Measurements from ENCODE around the gene LAMP1. TPM values are rescaled to one million over a fixed set of nuclear protein-coding genes. Genes with fewer than 3 reads are reported as not detected.
"Not testable (repeated sequence)": the region's sequence is repeated elsewhere in the genome, so short reads cannot be mapped to it uniquely, and the experiment has no call there.

Gene LAMP1
- total RNA-seq, 1 donor from 2014 or later, result 174 TPM

DNA sequence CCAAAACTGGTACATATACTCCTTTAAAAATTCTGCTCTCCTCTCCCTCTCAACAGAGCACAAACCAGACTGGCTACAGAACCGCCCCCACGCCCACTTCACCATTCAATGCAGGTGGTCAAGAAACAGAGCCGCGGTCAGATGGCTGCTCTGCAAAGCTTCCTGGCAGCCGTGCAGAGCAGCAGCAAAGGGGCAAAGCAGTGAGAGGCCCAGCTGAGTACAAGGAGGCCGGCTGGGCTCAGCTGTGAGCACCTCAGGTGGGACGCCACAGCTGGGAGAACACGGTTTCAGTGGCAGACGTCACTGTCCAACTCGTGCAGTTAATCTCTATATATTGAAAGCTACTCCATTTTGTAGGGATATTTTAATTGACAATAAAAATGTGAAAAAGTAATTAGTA is 58.6 kb downstream of the LAMP1 start:
- DNase-seq (ENCODE audit: low read depth in 2 of 2), result no peak

DNA sequence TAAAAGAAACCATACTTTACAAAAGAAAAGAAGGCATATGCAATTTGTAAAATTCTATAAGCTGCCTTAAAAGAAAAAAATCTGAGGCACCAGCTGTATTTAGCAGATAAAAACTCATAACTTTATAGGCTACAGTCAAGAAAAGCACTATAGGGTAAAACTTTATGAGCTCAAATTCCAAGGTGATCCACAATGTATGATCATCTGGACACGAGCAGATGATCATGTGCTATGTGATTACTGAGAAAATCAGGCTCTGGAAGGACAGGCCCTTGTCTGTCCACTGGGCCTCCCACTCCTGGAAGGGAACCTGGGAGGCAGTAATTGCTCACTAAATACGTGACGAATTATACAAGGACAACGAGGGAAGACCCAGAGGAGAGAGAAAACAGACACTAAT is 59.6 kb downstream of the LAMP1 start:
- DNase-seq (ENCODE audit: low read depth in 2 of 2), result no peak

DNA sequence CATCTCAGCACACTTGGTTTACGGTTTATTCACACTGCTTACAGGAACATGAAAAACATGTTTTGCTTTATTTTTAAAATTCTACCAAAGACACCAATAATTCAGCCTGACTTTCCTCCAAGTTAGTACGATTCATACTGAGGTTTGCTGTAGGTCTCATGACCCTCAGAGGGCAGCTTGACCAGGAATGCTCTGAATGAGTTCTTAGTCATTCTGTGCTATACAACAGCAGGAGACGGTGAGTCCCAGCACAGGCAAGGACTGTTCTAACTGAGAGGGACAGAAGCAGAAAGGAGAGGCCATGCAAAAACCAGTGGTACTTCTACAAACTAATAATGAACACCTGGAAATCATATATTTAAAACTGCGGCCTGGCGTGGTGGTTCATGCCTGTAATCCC is 60.5 kb downstream of the LAMP1 start:
- DNase-seq (ENCODE audit: low read depth in 2 of 2), result no peak

DNA sequence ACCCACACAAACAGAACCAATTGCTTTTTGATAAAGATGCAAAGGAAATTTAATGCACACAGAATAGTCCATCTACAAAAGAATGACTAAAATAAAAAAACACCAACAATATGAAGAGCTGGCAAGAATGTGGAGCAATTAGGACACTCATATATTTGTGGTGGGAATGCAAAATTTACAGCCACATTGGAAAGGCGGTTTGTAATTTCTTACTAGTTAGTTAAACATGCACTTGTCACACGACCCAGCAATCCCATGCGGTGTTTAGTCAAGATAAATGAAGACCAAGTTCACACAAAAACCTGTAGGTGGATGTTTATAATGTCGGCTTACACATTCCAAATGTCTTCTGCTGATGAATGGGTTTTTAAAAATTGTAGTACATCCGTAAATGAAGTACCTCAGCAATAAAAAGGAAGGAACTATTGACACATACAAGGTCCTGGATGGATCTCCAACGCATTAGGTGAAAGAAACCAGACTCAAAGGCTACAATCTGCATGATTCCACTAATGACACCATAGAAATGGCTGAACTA is 61.7 kb downstream of the LAMP1 start:
- DNase-seq (ENCODE audit: low read depth in 2 of 2), result no peak

DNA sequence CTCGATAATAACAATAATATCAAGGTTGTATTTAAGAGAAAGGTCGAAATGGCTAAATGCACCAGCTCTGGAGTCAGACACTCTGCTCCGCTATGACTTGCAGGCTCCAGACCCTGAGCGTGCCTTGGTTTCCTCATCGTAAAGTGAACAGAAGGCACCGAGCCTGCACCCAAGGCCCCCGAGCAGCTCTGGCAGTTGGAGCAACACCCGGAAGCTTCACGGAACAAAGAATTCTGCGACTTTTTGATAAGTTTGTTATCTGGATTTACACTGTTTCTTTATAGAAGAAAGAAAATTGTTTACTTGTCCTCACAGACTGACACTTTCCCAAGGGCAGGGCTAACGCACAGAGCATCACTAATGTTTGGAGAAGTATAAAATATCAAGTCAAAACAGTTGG is 62.5 kb downstream of the LAMP1 start:
- no peak for DNase-seq (ENCODE audit: low read depth in 2 of 2)

DNA sequence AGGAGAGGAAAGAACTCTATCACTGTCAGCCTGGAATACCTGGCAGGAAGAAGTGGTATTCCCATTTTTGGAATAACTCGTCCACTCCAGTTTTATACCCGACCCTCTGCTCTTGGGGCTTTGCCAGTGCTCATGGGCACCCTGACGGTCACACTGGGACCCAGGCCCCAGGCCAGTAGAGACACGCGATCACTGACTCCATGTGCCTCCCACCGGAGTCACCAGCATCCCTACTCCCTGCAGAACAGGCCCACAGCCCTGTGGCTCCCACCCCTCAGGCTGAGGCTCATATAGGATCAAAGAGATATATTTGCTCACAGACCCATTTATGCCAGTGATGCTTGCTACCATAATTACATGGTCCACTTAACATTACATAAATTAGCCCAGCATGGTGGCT is 63.4 kb downstream of the LAMP1 start:
- no peak for DNase-seq (ENCODE audit: low read depth in 2 of 2)

DNA sequence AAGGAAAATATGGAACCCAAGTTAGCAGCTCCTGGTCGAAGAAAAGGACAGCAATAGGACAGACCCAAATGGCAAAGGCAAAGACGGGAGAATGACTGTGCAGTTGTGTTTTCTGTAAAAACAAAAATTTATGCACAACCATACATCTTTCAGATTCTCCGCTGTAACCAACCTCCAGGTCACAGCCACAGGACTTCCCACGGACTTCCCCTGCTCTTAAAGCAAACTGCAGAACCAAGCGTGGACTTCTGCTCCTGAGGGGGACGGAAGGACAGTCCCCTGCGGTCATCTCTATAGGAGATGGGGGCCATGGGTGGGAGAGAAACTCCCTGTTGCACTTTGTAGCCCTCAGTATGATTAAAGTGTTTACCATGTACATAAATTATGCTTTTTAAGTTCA is 64.4 kb downstream of the LAMP1 start:
- no peak for DNase-seq (ENCODE audit: low read depth in 2 of 2)

DNA sequence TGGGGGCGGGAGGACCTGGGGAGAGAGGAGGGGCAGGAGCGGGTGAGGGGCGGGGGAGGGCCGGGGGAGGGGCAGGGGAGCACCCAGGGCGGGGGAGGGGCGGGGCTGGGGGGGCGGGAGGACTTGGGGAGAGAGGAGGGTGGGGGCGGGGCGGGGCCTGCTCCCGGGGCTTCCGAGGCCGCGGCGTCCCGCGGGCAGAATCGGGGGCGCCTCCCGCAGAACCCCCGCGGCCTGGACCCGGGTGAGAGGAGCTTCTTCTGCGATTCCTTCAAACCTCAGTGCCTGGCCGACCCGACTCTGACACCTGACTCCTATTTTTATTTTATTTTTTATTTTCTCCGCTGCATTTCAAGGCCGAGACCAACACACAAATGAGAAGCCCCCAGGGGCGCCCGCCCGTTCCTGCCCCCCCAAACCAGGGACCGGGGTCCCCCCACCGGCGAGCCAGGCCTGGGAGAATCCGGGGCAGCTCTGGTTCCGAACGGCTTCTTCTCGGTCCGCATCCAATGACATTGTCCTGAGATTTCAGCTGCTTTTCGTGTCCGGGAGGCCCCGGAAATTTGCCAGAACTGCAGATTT is 67.4 kb downstream of the LAMP1 start:
- no peak for DNase-seq (ENCODE audit: low read depth in 2 of 2)

DNA sequence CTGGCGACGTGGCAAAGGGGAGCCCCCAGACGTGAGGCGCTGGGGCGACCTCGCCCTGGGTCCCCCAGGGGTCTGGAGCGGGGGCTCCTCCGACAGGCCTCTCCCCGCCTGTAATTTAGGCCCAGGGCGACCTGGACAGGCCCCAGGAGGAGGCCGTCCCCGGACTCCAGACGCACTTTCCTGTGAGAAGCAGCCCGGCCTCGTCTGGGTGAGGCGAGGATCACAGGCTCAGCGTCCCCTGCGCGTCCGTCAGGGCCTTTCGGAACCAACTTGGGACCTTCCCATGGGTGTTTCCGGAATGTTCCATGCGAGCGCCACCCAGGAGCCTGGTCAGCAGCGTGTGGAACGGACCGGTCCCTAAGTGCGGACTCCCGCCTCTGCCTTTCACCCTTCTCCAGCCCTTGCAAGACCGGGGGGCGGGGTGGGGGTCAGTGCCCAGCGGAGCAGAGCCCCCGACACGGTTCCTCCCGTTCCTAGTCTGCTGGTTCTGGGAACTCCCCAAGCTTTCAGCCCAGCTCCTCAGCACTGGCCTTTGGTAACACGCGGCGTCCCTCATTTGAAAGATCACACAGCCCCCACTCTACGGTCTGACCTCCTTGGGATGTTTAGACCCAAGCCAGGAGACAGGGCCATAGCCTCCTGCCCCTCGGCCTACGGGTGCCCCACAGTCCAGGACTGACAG is 68.0 kb downstream of the LAMP1 start:
- DNase-seq (ENCODE audit: low read depth in 2 of 2), result no peak

DNA sequence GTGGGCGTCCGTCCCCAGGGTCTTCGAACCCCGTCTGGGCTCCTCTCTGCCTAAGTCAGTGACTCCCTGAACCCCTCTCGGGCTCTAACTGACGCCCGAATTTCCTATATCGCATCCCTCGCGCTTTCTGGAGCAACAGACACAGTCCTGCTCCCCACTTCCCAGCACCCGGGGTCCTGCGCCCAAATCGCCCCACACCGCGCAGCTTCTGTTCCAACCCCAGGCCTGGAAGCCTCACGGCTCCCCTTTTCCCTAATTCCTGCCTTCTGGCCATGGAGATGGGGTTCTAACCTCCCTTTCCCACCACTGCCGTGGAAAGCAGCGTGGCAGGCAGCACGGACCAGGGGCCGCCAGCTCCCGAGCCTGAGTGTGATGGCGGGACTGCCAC is 68.5 kb downstream of the LAMP1 start:
- no peak for DNase-seq (ENCODE audit: low read depth in 2 of 2)

DNA sequence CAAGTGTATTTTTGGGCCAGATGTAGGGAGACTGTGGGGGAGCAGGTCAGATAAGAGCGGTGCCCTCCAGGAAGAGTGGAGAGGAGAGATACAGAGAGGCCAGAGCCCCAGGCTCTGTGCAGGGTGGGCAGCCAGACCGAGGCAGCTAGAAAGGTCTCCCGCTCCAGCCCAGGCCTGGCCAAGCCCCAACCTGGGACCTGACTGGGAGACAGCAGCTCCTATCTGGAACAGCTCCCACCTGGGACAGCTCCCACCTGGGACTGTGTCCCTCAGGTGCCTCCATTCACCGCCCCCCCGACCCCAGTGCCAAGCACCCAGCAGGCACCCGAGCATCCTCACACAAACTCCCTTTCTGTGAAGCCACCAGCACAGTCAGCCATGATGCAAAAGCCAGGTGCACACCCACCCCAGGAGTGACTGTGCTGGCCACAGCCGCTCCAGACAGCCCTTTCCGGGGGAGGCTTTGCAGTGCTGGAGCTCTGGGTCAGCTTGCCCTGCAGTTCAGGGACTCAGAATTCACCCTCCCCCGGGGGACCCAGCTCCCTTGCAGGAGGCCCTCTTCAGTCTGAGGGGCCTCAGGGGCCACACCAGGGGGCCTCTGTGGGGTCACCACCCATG is 69.0 kb downstream of the LAMP1 start:
- DNase-seq (ENCODE audit: low read depth in 2 of 2), result no peak

DNA sequence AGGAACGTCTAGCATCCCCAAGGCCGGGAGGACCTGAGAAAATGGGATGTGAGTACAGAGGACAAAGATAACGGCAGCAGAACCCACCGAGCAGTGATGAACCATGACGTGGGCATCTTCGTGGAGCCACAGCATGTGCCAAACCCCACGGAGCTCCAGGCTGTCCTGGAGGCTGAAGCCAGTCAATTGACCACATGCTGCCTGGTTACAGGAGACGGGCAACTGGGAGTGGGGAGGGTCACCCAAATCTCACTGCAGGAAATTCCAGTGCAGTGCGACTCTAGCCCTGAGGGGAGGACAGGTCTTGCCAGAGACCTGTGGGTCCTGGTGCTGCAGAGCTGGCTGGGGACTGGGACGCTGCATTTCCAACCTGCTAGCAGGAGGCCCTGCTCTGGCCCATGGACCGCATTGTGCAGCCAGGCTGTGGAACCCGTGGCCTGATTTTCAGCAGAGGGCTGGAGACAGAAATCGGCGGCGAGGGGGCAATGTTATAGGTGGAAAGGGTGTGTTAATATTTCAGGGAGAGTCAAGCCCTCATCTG is 70.1 kb downstream of the LAMP1 start:
- no peak for DNase-seq (ENCODE audit: low read depth in 2 of 2)

DNA sequence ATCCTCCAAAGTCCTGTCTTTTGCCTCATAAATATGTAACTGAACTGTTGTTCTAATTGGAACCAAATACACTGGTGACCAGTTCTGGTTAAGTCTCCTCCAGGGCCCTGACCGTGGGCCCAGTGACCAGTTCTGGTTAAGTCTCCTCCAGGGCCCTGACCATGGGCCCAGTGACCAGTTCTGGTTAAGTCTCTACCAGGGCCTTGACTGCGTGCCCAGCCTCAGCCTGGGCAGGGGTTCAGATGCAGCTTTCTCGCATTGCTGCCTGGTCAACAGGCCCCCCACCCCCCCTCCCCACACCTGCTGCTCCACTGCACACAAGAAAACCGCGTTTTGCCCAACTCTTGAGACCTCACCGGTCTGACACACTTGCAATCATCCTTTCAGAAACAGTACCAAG is 70.7 kb downstream of the LAMP1 start:
- no peak for DNase-seq (ENCODE audit: low read depth in 2 of 2)

DNA sequence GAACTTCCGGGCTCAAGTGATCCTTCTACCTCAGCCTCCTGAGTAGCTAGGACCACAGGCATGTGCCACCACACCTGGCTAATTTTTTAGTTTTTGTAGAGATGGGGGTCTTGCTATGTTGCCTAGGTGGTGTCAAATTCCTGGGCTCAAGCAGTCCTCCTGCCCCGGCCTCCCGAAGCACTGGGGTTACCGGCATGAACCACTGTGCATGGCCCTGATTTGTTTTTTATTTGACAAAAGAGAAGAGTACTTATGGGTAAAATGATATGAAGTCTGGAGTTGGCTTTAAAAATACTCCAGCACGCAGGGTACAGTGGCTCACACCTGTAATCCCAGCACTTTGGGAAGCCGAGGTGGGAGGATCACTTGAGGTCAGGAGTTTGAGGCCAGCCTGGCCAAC is 71.3 kb downstream of the LAMP1 start:
- not testable (repeated sequence) for DNase-seq (ENCODE audit: low read depth in 2 of 2)

DNA sequence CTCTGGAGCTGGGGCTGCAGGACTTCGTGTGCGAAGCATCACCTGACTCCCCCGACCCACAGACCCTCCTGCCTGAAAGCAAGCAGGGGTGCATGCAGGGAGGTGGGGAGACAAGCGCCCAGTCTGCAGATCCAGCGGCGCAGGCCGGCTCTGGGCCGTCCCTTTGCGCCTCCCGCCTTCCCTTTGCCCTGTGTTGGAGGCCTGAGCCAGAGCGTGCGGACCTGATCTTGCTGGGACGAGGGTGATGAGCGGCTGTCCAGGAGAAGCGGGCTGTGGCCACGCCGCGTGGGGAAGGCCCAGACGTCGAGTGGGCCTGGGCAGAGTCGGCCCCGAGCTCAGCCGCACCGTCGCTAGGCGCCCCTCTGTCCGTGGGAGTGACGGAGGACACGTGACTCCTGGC is 72.2 kb downstream of the LAMP1 start:
- no peak for DNase-seq (ENCODE audit: low read depth in 2 of 2)

DNA sequence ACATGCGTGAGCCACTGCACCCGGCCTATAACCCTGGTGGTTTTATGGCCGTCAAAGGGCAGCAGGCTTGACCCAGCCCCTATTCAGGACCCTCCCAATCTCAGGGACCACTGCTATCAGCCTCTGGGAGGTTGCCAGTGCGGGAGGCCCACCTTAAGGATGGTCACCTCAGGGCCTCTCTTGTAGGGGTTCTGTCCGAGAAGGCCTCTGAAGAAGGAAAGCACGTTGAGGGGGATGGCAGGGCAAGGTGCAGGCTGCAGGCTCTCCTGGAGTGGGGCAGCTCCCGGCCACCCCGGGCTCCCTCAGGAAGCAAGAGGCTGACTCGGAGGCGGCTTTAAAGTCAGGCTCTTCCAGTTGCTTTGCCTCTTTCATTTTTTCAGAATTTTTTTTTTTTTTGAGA is 72.8 kb downstream of the LAMP1 start:
- DNase-seq (ENCODE audit: low read depth in 2 of 2), result no peak

DNA sequence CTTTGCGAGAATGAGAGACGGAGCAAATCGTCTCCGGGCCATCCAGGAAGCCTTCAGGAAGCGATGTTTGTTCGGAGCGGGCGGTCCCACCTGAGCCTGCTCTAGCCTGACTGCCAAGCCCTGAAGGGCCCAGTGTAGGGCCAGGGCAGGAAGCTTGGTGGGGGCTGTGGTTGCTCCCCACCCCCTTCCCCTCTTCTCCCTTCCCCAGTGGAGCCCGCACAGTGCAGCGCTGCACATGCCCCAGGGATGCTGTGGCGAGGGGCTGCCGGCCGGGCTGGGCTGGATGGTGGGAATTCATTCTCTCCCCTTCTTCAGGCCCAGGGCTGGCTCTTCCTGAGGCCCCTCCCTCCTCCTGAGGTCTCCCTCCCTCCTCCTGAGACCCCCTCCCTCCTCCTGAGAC is 74.0 kb downstream of the LAMP1 start:
- no peak for DNase-seq (ENCODE audit: low read depth in 2 of 2)

DNA sequence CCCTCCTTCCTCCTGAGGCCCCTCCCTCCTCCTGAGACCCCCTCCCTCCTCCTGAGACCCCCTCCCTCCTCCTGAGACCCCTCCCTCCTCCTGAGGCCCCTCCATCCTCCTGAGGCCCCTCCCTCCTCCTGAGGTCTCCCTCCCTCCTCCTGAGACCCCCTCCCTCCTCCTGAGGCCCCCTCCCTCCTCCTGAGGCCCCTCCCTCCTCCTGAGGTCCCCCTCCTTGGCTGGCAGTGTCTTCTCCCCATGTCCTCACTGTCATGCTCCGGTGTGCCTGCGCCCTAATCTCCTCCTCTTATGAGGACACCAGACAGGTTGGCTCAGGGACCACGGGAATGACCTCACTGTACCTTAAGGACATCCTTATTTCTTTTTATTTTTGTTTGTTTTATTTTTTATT is 74.7 kb downstream of the LAMP1 start:
- DNase-seq (ENCODE audit: low read depth in 2 of 2), result not testable (repeated sequence)

Other genes starting within 250 kb of the LAMP1 start
- gene F7, start 191.4 kb upstream of the LAMP1 start, total RNA-seq, result not detected in 2 replicates
- not detected in 2 replicates for gene F10, start 174.4 kb upstream of the LAMP1 start, total RNA-seq
- not detected in 2 replicates for gene PROZ, start 138.6 kb upstream of the LAMP1 start, total RNA-seq
- 42.6 and 51.0 TPM in 2 replicates for gene PCID2, start 88.6 kb upstream of the LAMP1 start, total RNA-seq
- 80.1 and 97.7 TPM in 2 replicates for gene CUL4A, start 87.6 kb upstream of the LAMP1 start, total RNA-seq
- 0.26 and 1.0 TPM in 2 replicates for gene GRTP1, start 66.9 kb downstream of the LAMP1 start, total RNA-seq
- 0.25 and 0.77 TPM in 2 replicates for gene ADPRHL1, start 156.2 kb downstream of the LAMP1 start, total RNA-seq
- 5.4 and 8.3 TPM in 2 replicates for gene DCUN1D2, start 193.5 kb downstream of the LAMP1 start, total RNA-seq

All from dermis microvascular lymphatic vessel endothelial cell (primary cell).